Suppressor macrophage treated with lipopolysaccharide for 4 hours (primary cell): Measurements from ENCODE around the gene C1QTNF7.
A peak's percentile ranks its signal among the peaks of the same experiment; 100 is the strongest.

Experiments used
- DNase-seq: peaks from one replicate; pipeline ENCODE4 v3.0.0-alpha.2; 2020

Gene C1QTNF7

DNA sequence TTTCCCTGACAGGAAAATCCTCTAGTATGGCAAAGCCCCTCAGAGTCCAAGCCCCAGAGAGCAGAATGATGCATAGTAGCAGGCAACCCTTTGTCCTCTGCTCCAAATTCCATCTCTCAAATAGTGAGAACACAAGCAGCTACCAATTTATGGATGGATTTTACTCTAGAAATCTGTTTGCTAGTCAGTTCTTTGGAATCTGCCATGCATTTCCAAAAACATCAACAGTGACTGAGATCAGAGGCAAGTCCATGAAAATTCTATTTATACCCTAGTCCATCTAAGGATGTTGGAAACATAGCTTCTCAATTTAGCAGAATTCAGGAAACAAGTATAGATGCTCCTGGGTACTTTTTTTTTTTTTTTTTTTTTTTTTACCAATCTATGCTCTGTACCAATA lies 31.9 kb downstream of the C1QTNF7 start:
- DNase-seq = no peak

DNA sequence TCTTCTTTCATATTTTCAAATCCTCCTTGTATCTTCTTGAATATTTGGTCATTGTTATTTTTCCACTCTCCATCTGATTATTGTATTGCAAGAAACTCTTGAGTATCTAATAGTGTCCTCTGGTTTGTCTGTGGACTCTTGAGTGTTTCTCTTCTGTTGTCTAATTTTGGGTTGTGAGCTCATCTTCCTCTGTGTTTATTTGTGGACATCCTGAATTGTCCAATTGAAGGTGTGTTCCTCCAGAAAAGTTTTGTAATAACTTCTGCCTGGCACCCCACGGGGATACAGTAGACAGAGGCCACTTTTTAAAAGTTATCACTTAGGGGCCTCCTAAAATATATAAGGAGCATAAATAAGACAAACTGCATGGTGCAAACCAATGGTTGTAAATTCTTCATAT lies 38.8 kb downstream of the C1QTNF7 start:
- DNase-seq = no peak

DNA sequence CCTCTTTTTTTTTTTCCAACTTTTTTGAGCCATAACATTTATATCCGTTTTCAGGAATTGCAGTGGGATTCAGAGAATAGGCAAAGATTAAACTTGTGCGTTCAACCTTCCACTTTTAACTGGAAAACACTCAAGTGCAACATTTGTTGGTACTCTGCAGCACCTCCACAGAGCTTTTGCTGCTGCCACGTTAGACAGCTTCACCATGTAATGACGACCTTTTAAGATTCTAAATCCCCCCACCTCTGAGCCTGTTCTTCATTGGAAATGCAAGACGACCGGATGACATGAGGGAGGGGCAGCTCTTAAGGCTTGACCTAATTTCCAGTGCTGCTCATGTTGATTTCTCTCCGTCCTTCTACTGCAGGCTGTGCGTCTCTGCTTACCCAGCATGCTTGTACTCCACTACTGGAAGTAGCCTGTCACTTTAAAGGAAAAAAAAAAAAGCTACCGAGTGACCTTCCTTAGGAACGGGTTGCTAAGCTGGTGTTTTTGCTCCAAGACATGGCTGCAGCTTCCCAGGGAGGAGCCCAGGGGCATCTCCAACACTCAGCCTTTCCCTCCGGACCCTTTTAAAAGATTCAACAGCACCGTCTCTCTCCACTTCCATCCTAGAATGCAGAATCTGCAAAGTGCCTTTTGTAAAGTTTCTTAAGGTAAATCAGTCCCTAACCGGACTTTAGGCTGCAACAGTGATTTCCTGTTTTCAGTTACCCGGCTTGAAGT lies 41.7 kb downstream of the C1QTNF7 start, which contains the start of gene CC2D2A:
Gene CC2D2A, plus strand, starts transcription at position 481 of the 726 bp plus-strand sequence. CDS start 6,051 bp downstream, outside the sequence.
- peak; percentile 10 for DNase-seq

DNA sequence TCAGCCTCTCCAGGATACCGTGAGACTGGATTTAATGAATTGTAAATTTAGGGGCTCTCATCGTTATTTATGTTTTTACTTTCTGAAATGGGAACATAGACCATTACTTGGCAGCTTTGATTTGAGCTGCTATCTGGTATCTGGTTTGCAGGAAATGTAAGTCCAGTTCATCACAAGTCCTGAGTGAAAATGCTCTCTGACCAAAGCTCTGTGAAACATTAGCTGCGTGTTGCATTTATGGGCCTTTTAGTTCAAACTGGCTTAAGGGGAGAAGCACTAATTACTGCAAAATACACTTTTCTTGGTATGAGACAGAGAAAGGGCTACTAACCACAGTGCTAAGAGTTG lies 42.3 kb downstream of the C1QTNF7 start:
- DNase-seq = peak; percentile 5

DNA sequence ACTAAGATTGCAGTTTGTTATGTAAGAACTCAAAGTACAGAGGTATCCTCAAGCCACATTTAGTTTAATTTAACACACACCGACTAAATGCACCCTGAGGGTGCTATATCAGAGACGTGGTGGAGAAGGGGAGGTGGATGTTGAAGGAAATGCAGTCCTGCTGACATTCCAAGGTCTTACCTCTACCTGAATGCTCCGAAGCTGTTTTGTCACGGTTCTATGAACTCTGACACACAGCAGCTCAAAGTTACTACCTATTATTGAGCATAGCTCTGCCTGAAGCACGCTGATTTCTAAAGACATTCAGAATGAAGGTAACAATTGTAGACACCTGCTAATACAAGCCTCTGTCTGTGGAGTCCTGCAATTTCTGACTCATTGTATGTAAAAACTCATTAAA lies 48.6 kb downstream of the C1QTNF7 start:
- no peak for DNase-seq

DNA sequence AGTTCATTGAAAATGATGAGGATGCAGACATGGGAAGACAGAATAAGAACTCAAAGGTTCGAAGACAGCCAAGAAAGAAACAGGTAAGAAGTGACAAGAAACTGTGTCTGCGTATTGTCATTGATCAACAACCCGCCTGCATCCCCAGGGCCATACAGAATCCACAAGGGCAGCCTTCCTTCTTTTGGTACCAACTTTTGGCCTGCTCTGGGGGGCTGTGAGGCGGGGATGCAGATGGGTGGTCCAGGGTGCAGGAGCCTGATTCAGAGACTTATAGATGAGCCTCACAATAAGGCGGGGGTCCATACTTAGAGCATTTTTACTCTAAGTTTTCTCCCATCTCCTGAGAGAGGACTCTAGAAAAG lies 50.9 kb downstream of the C1QTNF7 start:
- no peak for DNase-seq

DNA sequence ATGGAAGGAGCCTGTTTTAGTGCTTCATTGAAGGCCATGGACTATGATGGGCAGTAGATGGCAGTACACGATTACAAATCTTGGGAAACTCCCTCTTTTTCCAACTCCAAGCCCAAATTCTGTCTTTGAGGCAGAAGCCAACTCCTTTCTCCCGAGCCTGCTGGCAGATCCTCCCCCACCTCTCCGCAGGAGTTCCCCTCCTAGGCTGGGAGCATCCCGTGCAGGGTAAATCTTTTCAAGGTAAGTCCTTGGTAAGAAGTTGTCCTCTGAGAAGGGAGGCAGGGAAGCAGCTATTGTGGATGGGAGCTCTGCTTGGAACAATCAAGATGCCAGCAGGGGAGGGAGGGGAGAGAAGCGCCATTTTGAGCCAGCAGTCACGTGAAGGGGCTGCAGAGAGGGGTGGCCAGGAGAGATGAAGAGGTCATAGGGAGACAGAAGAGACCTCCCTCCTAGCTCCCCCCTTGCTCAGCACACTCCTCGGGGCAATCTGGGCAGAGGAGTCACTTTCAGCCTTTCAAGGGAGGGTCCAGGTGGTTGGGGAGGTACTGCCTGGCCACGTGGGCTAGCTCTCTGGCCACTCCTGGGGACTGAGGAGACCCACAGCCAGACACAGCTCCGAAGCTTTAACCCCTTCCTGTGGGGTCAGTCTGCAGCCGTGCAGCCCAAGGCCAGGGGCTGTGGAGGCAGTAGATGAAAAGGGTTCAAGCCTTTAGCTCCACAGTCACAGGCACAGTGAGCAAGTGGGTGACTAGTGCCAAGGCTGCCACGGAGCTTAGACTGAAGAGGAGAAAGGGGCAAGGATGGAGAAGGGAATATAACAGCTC lies 51.5 kb downstream of the C1QTNF7 start:
- DNase-seq = peak; percentile 56

DNA sequence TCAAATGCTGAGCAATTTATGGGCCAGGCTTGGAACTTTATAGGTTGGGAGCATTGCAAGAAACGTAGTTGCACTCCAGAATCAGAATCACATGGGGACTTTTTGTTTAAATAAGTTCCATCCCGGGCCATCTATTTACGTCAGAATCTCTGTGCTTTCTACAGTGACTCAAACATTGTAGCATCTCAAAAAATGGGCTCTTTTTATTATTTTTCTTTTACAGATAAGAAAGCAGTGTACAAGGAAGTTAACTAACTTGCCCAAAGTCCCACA lies 52.0 kb downstream of the C1QTNF7 start:
- no peak for DNase-seq

DNA sequence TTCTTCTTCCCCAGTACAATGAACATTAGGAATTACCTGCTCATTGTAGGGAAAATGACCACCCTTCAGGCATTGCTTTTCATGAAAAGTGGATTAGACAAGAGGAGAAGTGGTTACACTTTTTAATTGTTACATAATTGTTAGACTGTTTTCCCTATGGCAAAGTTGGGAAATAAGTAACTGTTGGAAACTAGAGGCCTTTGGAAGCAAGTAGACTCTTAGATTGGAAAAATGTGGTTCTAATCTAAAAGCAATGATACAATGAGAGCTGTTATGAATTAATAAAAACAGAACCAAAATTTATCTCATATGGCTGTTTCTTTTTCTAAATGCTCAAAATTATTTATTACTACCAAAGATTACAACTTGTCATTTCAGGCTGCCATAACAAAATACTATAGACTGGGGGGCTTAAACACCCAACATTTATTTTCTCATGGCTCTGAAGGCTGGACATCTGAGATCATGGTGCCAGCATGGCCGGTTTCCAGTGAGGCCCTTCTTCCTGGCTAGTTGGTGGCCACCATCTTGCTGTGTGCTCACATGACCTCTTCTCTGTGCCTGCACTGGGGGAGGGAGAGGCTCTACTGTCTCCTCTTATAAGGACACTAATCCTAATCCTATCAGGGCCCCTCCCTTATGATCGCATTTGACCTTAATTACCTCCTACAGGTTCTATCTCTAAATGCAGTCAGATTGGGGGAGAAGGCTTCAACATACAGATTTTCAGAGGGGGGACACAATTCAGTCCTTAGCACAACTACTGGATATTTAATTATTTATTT lies 54.3 kb downstream of the C1QTNF7 start:
- no peak for DNase-seq

DNA sequence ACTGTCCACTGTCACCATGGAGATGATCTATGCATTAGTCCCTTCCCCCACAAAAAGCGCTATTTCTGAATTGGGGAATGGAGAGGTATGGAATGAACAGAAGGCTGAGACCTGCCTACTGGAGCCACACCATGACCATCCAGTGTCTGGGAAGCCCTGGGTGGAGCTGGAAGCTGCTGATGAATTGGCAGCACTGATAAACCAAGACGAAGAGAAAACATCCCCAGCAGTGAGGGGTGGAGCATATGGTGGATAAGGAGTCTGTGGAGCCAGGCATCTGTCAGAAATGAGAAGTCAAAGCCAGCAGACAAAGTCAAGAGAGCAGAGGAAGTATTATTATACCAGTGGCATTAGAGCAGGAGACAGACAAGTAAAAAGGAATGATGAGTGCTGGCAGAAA lies 55.0 kb downstream of the C1QTNF7 start:
- no peak for DNase-seq

DNA sequence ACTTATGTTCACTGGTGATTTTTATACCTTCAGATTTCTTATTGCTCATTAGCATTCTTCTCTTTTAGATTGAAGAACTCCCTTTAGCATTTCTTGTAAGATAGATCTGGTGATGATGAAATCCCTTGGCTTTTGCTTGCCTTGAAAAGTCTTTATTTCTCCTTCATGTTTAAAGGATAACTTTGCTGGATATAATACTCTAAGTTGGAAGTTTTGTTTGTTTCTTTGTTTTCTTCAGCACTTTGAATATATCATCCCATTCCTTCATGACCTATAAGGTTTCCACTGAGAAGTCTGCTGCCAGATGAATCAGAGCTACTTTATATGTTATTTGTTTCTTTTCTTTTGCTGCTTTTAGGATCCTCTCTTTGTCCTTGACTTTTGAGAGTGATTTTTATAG lies 60.3 kb downstream of the C1QTNF7 start:
- DNase-seq = no peak

DNA sequence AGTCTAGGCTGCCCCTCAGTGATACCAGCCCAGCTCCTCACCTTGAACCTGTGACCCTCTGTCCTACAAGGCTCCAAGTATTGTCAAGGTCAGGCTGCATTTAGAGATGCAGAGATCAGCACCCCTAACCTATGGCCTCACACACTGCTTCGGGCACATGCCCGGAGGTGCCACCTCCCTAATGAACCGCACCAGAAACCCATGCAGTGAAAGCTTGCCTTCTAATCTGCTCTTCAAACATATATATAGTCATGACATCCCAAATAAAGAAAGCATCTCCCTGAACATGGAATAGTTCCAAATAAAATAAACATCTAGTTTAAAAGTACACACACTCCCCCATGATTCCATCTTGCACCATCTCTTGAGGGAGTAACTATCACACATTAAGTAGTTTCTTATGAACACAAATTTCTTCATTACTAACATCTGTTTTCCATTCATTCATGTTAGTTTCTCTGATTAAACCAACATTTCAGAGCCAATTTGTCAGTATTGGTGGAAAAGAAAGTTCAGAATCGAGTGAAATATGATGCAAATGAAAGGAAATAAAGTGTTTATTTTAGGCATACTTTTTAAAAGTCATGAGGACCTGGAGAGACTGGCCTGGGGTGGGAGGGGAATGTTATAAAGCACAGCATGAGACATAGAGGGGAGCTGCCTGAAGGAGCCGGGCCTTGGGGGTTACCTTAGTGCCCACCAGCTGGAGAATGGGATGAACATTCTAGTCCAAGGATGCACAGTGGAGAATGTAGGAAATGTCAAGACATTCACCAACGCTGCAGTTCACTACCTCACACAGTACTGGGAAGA lies 61.0 kb downstream of the C1QTNF7 start:
- no peak for DNase-seq

DNA sequence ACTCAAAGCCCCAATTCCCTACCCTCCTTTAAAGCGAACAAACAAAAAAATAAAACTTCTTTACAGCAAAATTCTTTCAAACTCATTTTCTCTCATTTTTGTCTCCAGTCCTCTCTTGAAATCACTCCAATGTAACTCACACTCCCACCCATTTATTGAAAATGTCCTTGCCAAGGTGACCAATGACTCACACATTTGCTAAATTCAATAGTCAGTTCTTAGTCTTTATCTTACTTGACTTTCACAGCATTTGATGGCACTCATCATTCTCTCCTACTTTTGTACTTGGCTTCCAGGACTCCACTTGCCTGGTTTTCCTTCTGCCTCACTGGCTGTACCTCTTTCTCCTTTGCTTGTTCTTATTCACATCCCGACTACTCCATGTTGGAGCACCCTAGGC lies 61.7 kb downstream of the C1QTNF7 start:
- no peak for DNase-seq

DNA sequence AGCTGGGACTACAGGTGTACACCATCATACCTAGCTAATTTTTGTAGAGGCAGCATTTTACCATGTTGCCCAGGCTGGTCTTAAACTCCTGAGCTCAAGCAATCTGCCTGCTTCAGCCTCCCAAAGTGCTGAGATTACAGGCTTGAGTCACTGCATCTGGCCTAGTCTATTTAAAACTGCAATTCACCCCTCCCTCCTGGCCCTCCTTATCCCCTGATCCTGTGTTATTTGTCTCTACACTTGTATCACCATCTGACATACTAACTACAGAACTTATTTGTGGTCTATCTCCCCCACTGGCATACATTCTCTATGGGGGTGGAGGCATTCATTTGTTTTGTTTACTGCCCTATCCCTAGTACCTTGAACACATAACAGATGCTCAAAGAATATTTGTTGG lies 65.6 kb downstream of the C1QTNF7 start:
- DNase-seq = no peak

DNA sequence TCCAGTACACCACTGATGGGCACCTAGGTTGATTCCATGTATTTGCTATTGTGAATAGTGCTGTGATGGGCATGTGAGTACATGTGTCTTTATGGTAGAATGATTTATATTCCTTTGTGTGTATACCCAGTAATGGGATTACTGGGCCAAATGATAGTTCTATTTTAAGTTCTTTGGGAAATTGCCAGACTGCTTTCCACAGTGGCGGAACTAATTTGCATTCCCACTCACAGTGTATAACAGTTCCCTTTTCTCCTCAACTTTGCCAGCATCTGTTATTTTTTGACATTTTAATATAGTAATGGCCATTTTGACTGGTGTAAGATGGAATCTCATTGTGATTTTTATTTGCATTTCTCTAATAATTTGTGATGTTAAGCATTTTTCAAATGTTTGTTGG lies 67.8 kb downstream of the C1QTNF7 start:
- peak; percentile 37 for DNase-seq
